PFSK-1 (cell line): Measurements from ENCODE around the gene MOG.
A peak's percentile ranks its signal among the peaks of the same experiment; 100 is the strongest.

Experiments
- FOXP2 ChIP-seq: optimal IDR thresholded peaks from 2 replicates; pipeline ENCODE3; 2011; ENCODE audit warnings: borderline replicate concordance, control low read depth, inconsistent platforms; ENCODE audit not compliant: insufficient read depth; ENCODE audit errors: extremely low read length, extremely low read depth
- POLR2AphosphoS5 ChIP-seq: IDR thresholded peaks from 2 replicates; pipeline ENCODE4 v1.6.1; 2012; ENCODE audit warnings: low read depth, mild to moderate bottlenecking, control low read depth, low read length, moderate library complexity
- SIN3A ChIP-seq: IDR thresholded peaks from 2 replicates; pipeline ENCODE4 v1.6.1; 2012; ENCODE audit warnings: mild to moderate bottlenecking, low read length, moderate library complexity, borderline replicate concordance; ENCODE audit not compliant: insufficient read depth
- TAF1 ChIP-seq: IDR thresholded peaks from 2 replicates; pipeline ENCODE4 v1.6.1; 2012; ENCODE audit warnings: low read length, control low read depth, borderline replicate concordance; ENCODE audit not compliant: insufficient read depth
- TF ChIP-seq, protein P1 (sequence below), 2 experiments: IDR thresholded peaks; 2 replicates each; pipeline versions ENCODE4 v1.6.1 to v1.8.0; 2011 to 2012; ENCODE audit warnings: low read depth in 2 of 2, low read length in 2 of 2, control low read depth in 1 of 2, inconsistent platforms in 1 of 2, mild to moderate bottlenecking in 1 of 2, moderate library complexity in 1 of 2; ENCODE audit not compliant: insufficient read depth in 1 of 2

MOG gene

DNA sequence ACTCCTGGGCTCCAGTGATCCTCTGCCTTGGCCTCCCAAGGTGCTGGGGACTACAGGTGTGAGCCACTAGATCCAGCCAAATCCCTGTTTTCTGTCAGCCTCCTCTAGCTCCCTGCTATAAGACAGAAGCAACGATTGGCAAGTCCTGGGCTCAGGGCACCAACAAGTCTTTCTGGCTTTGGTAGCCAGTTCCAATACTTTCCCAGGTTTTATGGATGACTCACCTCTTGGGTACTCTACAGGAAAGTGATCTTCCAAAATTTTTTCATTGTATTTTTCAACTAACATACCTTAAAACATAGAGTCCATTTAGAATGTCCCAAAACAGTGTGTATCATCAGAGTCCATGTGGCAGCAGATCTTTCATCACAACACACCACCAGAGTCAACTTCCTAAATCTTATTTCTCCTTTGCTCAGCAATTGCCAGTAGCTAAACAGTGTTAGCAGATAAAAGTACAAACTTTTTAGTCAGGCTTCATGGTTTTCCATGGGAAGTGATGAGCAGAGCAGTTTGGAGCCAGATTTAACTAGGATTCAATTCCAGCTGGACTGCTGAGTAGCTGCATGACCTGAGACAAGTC is 37.2 kb upstream of the MOG start:
- no peak for TF ChIP-seq FOXP2

DNA sequence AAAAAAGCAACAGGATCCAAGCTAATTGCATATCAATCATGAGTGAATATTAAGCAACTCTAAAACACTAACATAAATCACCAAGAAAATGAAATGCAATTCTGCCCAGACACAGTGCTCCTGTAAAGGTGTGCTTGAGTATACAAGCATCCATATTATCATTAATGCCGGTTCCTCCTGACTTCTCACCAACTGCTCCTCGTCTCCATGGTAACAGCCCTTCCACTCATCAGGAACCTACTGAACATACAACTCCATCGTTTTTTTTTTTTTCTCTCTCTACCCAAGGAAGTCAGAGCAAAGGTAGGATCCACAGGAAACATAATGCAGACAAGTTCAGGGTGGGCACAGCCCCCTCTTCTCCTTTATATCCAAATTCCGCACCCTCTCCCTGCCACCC is 36.3 kb upstream of the MOG start:
- TF ChIP-seq SIN3A (no peak), POLR2AphosphoS5 (no peak), FOXP2 (no peak), TAF1 (no peak)
- TF ChIP-seq, protein P1, sequence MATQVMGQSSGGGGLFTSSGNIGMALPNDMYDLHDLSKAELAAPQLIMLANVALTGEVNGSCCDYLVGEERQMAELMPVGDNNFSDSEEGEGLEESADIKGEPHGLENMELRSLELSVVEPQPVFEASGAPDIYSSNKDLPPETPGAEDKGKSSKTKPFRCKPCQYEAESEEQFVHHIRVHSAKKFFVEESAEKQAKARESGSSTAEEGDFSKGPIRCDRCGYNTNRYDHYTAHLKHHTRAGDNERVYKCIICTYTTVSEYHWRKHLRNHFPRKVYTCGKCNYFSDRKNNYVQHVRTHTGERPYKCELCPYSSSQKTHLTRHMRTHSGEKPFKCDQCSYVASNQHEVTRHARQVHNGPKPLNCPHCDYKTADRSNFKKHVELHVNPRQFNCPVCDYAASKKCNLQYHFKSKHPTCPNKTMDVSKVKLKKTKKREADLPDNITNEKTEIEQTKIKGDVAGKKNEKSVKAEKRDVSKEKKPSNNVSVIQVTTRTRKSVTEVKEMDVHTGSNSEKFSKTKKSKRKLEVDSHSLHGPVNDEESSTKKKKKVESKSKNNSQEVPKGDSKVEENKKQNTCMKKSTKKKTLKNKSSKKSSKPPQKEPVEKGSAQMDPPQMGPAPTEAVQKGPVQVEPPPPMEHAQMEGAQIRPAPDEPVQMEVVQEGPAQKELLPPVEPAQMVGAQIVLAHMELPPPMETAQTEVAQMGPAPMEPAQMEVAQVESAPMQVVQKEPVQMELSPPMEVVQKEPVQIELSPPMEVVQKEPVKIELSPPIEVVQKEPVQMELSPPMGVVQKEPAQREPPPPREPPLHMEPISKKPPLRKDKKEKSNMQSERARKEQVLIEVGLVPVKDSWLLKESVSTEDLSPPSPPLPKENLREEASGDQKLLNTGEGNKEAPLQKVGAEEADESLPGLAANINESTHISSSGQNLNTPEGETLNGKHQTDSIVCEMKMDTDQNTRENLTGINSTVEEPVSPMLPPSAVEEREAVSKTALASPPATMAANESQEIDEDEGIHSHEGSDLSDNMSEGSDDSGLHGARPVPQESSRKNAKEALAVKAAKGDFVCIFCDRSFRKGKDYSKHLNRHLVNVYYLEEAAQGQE (IDR thresholded peaks at IDR 0.05; ENCODE audit: insufficient read depth in 1 of 2, low read depth in 2 of 2, low read length in 2 of 2): no peak

DNA sequence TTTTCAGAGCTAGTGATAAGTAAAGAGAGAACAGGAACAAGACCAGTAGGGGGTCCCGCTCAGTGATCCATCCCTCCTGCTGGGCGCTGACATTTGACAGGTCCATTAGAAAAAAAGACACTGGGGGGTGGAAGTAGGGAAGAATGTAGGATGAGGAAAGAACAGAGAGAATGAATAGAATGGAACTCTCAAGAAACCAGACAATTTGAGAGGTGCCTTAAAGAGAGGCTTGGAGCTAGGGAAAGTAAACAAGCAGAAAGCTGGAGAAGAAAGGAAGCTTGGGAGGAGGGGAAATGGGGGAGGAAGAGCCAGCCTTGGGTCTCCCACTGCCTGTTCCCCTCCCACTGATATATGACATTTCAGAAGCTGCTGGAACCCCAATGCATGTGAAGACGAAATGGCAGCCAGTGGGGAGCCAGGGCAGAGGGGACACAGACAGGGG is 32.4 kb upstream of the MOG start:
- TF ChIP-seq POLR2AphosphoS5: no peak
- TF ChIP-seq, protein P1 (IDR thresholded peaks at IDR 0.05; ENCODE audit: insufficient read depth in 1 of 2, low read depth in 2 of 2, low read length in 2 of 2): no peak
- TF ChIP-seq FOXP2: no peak
- no peak for TF ChIP-seq TAF1
- TF ChIP-seq SIN3A: no peak

DNA sequence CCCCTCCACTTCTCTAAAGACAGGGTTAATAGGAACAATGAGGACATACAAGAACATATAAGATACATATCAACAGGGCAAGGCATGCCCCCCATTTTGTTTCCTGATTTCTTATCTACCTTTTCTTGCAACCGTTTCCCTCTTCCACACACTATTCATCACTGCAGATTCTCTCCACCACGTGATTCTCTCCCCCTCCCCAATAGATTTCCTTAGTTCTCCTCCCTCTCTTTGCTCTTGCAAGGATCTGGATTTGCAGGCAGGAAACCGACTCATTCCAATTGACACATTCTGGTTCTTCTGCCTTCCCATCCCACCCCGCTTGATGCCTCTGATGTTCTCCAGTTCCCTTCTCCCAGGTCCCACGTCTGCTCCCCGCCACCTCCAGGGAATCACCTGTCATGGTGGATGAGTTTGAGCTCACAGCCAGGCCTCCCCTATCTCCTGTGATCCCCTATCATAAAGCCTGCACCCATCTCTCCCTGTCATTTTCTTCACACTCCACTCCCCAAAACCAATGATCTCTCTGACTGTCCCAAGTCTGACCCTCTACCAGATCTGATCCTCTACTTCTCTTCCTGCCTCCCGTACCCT is 31.5 kb upstream of the MOG start:
- TF ChIP-seq TAF1: no peak
- no peak for TF ChIP-seq SIN3A
- no peak for TF ChIP-seq POLR2AphosphoS5
- TF ChIP-seq, protein P1 (IDR thresholded peaks at IDR 0.05; ENCODE audit: insufficient read depth in 1 of 2, low read depth in 2 of 2, low read length in 2 of 2): no peak
- no peak for TF ChIP-seq FOXP2

DNA sequence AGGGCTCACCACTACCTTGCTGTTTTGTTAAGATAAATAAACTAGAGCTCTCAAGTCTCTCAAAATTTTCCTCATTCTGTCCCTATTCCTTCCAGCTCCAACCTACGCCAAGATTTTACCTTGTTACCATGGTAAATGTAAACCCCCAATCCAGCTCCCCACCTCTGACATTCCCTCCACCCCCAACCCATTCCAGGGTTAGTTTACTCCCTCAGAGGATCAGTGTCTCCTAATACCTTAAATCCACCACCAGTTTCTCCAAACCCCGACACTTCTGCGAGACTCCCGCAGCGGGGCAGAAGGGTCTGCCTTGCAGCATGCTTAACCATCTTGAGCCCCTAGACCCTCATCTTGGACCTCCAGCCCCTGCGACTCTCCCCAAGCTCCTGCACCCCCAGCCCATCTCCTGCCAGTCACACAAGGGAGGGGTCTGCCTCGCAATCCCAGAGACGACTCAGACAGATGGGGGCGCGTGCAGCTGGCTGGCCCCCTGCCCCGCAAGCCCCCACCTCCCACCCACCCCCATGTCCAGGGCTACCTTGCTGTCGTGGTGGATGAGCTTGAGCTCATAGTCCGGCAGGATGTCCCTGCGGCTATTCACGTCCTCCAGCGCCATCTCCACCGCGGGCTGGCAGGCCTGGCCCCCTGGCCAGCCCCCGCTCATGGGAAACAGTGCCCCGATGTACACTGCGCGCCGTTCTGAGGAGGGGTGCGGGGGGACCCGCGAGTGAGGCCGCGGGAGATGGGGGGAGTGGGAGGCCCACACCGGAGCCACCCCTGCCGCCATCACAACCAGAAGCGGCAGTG is 29.7 kb upstream of the MOG start:
- TF ChIP-seq FOXP2: peak; percentile 8
- no peak for TF ChIP-seq TAF1
